ENCODE results near the gene SORT1.

- TF ChIP-seq EZH2phosphoT487 (IDR thresholded peaks at IDR 0.05; ENCODE audit: borderline replicate concordance, low read depth) (no peak), USF2 (IDR thresholded peaks at IDR 0.05; ENCODE audit: borderline replicate concordance, low read depth, low read length) (no peak), GABPA (IDR thresholded peaks at IDR 0.05; ENCODE audit: low read depth) (no peak), CTCF (IDR thresholded peaks at IDR 0.05) (no peak), POLR2AphosphoS5 (IDR thresholded peaks at IDR 0.05; ENCODE audit: low read depth, low read length) (no peak), TEAD4 (IDR thresholded peaks at IDR 0.05; ENCODE audit: borderline replicate concordance, insufficient read depth) (no peak), EP300 (IDR thresholded peaks at IDR 0.05; ENCODE audit: borderline replicate concordance in 1 of 2, low read depth in 1 of 2, low read length in 1 of 2) (no peak), FOXJ3 (CRISPR knock-in tag; IDR thresholded peaks at IDR 0.05) (no peak), REST (IDR thresholded peaks at IDR 0.05; ENCODE audit: low read depth, low read length) (no peak), YY1 (IDR thresholded peaks at IDR 0.05; ENCODE audit: low read depth) (no peak), TCF12 (IDR thresholded peaks at IDR 0.05) (no peak), SMC3 (IDR thresholded peaks at IDR 0.05; ENCODE audit: low read depth, low read length) (no peak), TAF1 (IDR thresholded peaks at IDR 0.05; ENCODE audit: borderline replicate concordance, low read depth, low read length) (no peak), IRF3 (IDR thresholded peaks at IDR 0.05; ENCODE audit: low read depth, low read length) (no peak)
Observed at GRCh38 chr1:109412551-109412950, 14.8 kb upstream of the SORT1 start.
